ENCODE data around the gene MAN1A1.

Gene MAN1A1

GRCh38 chr6:119250036-119250435 is 99.5 kb downstream of the MAN1A1 start:
- DNase-seq (ENCODE audit: low spot score) = no peak
- in situ Hi-C loops (cut with MboI; ENCODE audit: low sequenced_read_pairs, unreplicated experiment) = no loop called here
- no peak for TF ChIP-seq CTCF (IDR thresholded peaks at IDR 0.05; ENCODE audit: borderline replicate concordance, control extremely low read depth, extremely low read depth, insufficient read depth, missing control alignments)

GRCh38 chr6:119249319-119249718 is 100.2 kb downstream of the MAN1A1 start:
- in situ Hi-C loops (cut with MboI; ENCODE audit: low sequenced_read_pairs, unreplicated experiment) = no loop called here
- TF ChIP-seq CTCF (IDR thresholded peaks at IDR 0.05; ENCODE audit: borderline replicate concordance, control extremely low read depth, extremely low read depth, insufficient read depth, missing control alignments) = no peak
- no peak for DNase-seq (ENCODE audit: low spot score)

GRCh38 chr6:119247504-119247903 is 102.1 kb downstream of the MAN1A1 start:
- in situ Hi-C loops (cut with MboI; ENCODE audit: low sequenced_read_pairs, unreplicated experiment) = no loop called here
- no peak for DNase-seq (ENCODE audit: low spot score)
- TF ChIP-seq CTCF (IDR thresholded peaks at IDR 0.05; ENCODE audit: borderline replicate concordance, control extremely low read depth, extremely low read depth, insufficient read depth, missing control alignments) = no peak

GRCh38 chr6:119243657-119244056 is 105.9 kb downstream of the MAN1A1 start:
- no peak for DNase-seq (ENCODE audit: low spot score)
- no peak for TF ChIP-seq CTCF (IDR thresholded peaks at IDR 0.05; ENCODE audit: borderline replicate concordance, control extremely low read depth, extremely low read depth, insufficient read depth, missing control alignments)
- in situ Hi-C loops (cut with MboI; ENCODE audit: low sequenced_read_pairs, unreplicated experiment) = no loop called here

- no peak for DNase-seq (ENCODE audit: low spot score)
- no peak for TF ChIP-seq CTCF (IDR thresholded peaks at IDR 0.05; ENCODE audit: borderline replicate concordance, control extremely low read depth, extremely low read depth, insufficient read depth, missing control alignments)
- in situ Hi-C loops (cut with MboI; ENCODE audit: low sequenced_read_pairs, unreplicated experiment) = no loop called here
These were observed 106.5 kb downstream of the MAN1A1 start for GRCh38 chr6:119243037-119243436.

- DNase-seq (ENCODE audit: low spot score) = no peak
- in situ Hi-C loops (cut with MboI; ENCODE audit: low sequenced_read_pairs, unreplicated experiment) = no loop called here
- no peak for TF ChIP-seq CTCF (IDR thresholded peaks at IDR 0.05; ENCODE audit: borderline replicate concordance, control extremely low read depth, extremely low read depth, insufficient read depth, missing control alignments)
These were observed 107.8 kb downstream of the MAN1A1 start for GRCh38 chr6:119241540-119242309.

All from GM13976 (cell line).